C4-2B (cell line): ENCODE data around the gene ZG16B.

ENCODE experiments used
- H3K27ac ChIP-seq: fragments of 450-650 bp; 2 replicates; pipeline ENCODE4 v1.5.1; 2017
- ZFX ChIP-seq: fragments of 450-650 bp; IDR thresholded peaks from 2 replicates; pipeline ENCODE4 v1.6.1; 2017
- TF ChIP-seq, protein P1 (sequence below): fragments of 450-650 bp; conservative IDR thresholded peaks from 2 replicates; pipeline ENCODE4 v1.5.1; 2017; ENCODE audit warnings: mild to moderate bottlenecking

The ZG16B gene

DNA sequence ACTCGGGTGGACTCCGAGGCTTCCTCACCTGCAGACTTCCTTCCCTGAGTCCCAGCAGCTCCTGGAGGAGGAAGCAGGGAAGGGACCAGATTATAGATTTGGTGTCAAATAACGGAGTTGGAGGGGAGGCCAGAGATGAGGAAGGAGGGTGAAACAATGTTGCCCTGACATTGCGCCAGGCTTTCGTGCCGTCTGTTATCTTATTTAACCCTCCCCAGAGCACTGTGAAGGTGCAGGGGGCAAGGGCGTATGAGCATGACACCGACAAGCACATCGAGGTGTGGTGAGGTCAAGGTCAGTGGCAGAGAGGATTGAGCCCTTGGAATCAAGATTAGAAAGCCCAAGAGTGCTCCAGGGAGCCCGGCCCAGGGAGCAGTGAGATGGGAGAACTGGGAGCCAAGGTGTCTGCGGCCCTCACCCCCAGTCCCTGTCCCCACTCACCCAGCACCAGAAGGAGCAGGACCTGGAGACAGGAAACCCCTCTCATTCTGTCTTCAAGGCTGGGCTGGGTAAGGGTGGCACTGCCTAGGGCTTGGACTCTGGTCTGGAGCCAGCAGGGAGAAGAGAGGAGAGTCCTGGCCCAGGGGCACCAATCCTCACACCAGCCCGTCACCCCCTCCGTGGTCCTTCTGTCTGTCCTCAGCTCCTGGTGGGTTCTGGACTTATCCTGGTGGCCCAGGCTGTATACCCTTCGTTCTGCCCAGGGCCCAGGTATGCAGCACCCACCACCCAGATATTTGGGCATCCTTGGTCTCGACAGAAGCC, 43.9 kb upstream of the ZG16B start:
- TF ChIP-seq ZFX: no peak
- TF ChIP-seq, protein P1, sequence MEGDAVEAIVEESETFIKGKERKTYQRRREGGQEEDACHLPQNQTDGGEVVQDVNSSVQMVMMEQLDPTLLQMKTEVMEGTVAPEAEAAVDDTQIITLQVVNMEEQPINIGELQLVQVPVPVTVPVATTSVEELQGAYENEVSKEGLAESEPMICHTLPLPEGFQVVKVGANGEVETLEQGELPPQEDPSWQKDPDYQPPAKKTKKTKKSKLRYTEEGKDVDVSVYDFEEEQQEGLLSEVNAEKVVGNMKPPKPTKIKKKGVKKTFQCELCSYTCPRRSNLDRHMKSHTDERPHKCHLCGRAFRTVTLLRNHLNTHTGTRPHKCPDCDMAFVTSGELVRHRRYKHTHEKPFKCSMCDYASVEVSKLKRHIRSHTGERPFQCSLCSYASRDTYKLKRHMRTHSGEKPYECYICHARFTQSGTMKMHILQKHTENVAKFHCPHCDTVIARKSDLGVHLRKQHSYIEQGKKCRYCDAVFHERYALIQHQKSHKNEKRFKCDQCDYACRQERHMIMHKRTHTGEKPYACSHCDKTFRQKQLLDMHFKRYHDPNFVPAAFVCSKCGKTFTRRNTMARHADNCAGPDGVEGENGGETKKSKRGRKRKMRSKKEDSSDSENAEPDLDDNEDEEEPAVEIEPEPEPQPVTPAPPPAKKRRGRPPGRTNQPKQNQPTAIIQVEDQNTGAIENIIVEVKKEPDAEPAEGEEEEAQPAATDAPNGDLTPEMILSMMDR: no peak
- H3K27ac ChIP-seq: no peak overlapping the region

DNA sequence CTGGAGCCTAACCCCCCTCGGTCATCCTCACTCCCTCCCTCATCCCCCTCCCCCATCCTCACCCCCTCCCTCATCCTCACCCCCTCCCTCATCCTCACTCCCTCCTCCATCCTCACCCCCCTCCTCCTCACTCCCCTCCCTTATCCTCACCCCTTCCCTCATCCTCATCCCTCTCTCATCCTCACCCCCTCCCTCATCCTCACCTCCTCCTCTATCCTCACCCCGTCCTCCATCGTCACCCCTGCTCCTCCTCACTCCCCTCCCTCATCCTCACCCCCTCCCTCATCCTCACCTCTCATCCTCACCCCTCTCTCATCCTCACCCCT, 43.3 kb upstream of the ZG16B start:
- no peak for TF ChIP-seq ZFX
- TF ChIP-seq, protein P1: no peak
- H3K27ac ChIP-seq: no peak overlapping the region

DNA sequence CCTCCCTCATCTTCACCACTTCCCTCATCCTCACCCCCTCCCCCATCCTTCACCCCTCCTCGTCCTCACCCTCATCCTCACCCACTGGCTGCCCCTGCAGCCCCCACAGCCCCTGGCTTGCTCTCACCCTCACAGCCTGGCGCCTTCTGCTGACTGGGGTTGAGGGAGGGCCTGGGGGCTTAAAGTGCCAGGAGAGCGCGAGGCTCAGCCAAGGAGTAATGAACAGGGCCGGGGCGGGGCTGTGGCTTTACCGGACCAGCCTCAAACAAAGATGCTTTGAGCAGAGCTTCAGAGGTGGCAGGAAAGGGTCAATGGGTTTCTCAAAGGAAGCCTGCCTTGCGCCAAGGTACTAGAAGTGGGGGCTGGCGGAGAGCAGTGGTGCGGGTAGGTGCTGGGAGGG, 42.7 kb upstream of the ZG16B start, which contains the start of gene PRSS33:
TSS of gene PRSS33 (minus strand) at position 155 of the 400 bp plus-strand sequence. CDS start 1,013 bp downstream, outside the sequence.
- TF ChIP-seq ZFX: no peak
- TF ChIP-seq, protein P1: no peak
- no peak within 1 kb of the TSS for H3K27ac ChIP-seq

DNA sequence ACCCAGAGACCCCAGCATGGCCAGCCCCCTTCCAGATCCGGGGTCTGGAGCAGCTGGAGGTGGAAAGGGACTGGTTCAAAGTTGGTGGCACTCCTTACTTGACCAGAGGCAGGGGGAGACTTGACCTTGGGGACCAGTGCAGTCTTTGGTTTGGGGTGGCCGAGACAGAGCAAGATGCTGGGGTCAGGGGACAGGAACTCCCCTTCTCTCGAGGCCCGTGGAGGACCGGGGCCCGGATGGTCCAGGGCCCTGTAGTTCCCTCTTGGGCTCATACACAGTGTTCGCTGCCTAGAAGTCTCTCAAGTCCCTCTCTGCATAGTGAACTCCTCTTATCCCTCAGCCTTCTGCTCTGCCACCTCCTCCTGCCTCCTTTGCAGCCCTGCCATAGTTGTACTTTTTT, 42.1 kb upstream of the ZG16B start:
- no peak for TF ChIP-seq ZFX
- TF ChIP-seq, protein P1: no peak
- no peak overlapping the region for H3K27ac ChIP-seq

DNA sequence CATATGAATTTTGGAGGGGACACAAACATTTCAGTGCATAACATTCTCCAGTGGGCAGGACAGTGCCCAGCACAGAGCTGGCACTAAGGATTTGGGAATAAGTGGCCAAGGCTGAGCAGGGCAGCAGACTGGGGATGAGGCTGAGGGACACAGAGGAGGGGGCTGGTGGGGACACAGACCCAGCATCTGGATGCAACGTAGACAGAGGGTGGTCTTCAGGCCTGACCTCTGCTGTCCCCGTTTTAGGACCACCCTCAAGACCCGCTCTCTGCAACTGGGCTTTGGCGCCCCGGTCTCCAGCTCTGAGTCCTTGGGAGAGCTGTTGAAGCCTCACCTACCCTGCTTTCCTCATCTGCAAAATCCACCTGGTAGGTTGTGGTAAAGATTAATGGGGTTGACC, 39.5 kb upstream of the ZG16B start:
- no peak for TF ChIP-seq ZFX
- TF ChIP-seq, protein P1: no peak
- H3K27ac ChIP-seq: no peak overlapping the region

DNA sequence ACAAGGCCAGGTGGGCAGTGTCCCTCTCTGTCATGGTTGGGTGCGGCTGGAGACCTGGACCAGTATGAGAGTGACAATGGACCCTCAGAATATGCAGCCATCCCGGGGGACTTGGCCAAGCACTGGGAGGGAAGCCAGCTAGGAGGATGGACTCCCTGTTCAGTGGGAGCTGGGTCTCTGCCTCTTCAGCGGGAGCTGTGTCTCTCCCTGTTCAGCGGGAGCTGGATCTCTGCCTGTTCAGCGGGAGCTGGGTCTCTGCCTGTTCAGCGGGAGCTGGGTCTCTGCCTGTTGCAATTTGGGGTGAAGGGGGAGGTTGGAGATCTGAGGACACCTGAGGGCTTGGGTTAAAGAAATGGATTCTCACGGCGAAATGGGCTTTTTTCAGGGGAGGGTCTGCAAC, 38.9 kb upstream of the ZG16B start:
- TF ChIP-seq, protein P1: no peak
- no peak for TF ChIP-seq ZFX
- no peak overlapping the region for H3K27ac ChIP-seq

DNA sequence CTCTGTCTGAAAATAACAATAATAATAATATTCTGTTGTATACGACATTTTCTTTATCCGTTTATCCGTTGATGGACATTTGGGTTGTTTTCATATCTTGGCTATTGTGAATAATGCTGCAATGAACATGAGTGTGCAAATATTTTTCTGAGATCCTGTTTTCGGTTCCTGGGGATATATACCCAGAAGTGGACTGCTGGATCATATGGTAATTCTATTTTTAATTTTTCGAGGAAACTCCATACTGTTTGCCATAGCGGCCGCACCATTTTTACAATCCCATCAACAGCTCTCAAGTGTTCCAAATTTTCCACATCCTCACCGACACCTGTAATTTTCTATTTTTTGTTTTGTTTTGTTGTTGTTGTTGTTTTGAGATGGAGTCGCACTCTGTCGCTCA, 37.2 kb upstream of the ZG16B start:
- H3K27ac ChIP-seq: no peak overlapping the region
- TF ChIP-seq, protein P1: no peak
- TF ChIP-seq ZFX: no peak
